HAP-1 (cell line): ENCODE data around the gene FANCD2OS.
"Not testable (repeated sequence)": the region's sequence is repeated elsewhere in the genome, so short reads cannot be mapped to it uniquely, and the experiment has no call there.

ENCODE experiments used
- DNase-seq, 2 experiments: peaks; one replicate each; pipeline ENCODE4 v3.0.0-alpha.2; 2016 to 2020; ENCODE audit warnings: low spot score in 2 of 2
- H3K27me3 ChIP-seq: fragments of 250-450 bp; sonication (Bioruptor Pico); 2 replicates; pipeline ENCODE4 v1.5.1; 2020; ENCODE audit warnings: low read depth, mild to moderate bottlenecking, moderate library complexity
- H3K36me3 ChIP-seq: fragments of 250-450 bp; sonication (Bioruptor Pico); replicated peaks from 2 replicates; pipeline ENCODE4 v1.5.1; 2020; ENCODE audit warnings: mild to moderate bottlenecking
- H3K4me1 ChIP-seq: fragments of 250-450 bp; sonication (Bioruptor Pico); 2 replicates; pipeline ENCODE4 v1.5.1; 2020; ENCODE audit warnings: mild to moderate bottlenecking
- H3K4me3 ChIP-seq: fragments of 250-450 bp; sonication (Bioruptor Pico); 2 replicates; pipeline ENCODE4 v1.5.1; 2020; ENCODE audit warnings: mild to moderate bottlenecking, moderate library complexity
- H3K9me3 ChIP-seq: fragments of 250-450 bp; sonication (Bioruptor Pico); 2 replicates; pipeline ENCODE4 v1.5.1; 2020; ENCODE audit warnings: mild to moderate bottlenecking, moderate library complexity
- in situ Hi-C: fragments of 300-500 bp; cut with MboI; formaldehyde crosslinking; loops from 3 replicates; pipeline ENCODE4 v1.14.3; 2020; ENCODE audit warnings: low sequenced_read_pairs, inconsistent platforms, mixed read lengths

FANCD2OS gene

DNA sequence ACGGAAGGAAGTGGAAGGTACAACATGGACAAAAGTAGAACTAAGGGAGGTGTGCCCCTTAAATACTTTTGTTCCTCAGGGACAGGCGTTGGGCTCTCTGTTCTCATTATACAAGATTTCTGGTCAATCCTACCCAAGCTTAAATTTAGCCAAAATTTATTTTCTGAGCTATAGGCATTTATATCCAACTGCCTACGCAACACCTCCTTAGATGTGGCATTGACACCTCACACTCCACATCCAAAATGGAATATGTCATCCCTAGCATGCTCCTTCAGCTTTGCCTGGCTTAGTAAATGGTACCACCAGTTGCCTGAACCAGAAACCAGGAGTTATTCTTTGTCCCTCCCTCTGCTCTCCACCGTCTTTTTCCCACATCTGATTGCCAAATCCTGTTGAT lies 26.2 kb downstream of the FANCD2OS start:
- DNase-seq = no peak
- H3K9me3 ChIP-seq = no peaks in the 10 kb centered on the region
- in situ Hi-C loops = no loop called here
- H3K4me3 ChIP-seq = no peak overlapping the region
- H3K36me3 ChIP-seq = peaks cover 93% of the 10 kb centered on the region
- H3K4me1 ChIP-seq = no peaks in the 10 kb centered on the region
- no peaks in the 10 kb centered on the region for H3K27me3 ChIP-seq

DNA sequence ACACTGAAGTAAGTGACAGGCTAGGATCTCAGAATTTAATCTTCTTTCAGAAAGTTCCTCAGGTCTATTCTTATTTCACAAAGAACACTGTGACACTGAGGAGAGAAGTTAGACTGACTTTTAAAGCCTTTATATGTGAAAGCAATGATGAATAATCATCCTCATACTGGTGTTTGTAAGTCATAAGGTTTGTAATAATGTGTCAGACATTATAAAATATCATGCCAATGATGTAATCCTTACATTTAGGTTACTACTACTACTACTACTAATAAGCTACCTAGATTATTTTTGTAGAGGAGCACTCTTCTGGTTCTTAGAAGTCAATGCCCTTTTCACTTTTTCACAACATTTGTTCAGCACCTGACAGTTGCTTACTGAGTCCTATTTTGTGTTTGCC lies 33.4 kb downstream of the FANCD2OS start:
- peaks cover 64% of the 10 kb centered on the region for H3K36me3 ChIP-seq
- no peak for DNase-seq
- no peak overlapping the region for H3K4me3 ChIP-seq
- in situ Hi-C loops = no loop called here
- no peaks in the 10 kb centered on the region for H3K4me1 ChIP-seq
- no peaks in the 10 kb centered on the region for H3K27me3 ChIP-seq
- H3K9me3 ChIP-seq = no peaks in the 10 kb centered on the region

DNA sequence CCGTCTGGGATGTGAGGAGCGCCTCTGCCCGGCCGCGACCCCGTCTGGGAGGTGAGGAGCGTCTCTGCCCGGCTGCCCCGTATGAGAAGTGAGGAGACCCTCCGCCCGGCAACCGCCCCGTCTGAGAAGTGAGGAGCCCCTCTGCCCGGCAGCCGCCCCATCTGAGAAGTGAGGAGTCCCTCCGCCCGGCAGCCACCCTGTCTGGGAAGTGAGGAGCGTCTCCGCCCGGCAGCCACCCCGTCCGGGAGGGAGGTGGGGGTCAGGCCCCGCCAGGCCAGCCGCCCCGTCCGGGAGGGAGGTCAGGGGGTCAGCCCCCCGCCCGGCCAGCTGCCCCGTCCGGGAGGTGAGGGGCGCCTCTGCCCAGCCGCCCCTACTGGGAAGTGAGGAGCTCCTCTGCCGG lies 38.0 kb downstream of the FANCD2OS start:
- in situ Hi-C loops, H3K27me3 ChIP-seq, H3K4me3 ChIP-seq, H3K4me1 ChIP-seq, H3K9me3 ChIP-seq, DNase-seq: not testable (repeated sequence)
- H3K36me3 ChIP-seq = peaks cover 63% of the 10 kb centered on the region

DNA sequence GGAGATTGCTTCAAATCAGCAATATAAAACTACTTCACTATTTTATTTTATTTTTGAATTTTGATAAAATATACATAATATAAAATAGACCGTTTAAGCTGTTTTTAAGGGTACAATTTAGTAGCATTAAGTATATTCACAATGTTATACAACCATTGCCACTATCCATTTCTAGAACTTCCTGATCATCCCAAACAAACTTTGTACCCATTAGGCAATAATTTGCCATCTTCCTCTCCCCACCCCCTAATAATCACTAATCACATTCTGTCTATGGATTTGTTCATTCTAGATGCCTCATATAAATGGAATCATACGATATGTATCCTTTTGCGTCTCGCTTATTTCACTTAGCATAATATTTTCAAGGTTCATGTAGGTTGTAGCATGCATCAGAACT lies 53.0 kb downstream of the FANCD2OS start:
- in situ Hi-C loops = no loop called here
- DNase-seq = no peak
- Histone ChIP-seq H3K36me3 (peaks cover 56% of the 10 kb centered on the region), H3K4me1 (no peaks in the 10 kb centered on the region), H3K4me3 (no peak overlapping the region), H3K27me3 (no peaks in the 10 kb centered on the region), H3K9me3 (no peaks in the 10 kb centered on the region)
